ENCODE data around the gene WIPF1.

DNA sequence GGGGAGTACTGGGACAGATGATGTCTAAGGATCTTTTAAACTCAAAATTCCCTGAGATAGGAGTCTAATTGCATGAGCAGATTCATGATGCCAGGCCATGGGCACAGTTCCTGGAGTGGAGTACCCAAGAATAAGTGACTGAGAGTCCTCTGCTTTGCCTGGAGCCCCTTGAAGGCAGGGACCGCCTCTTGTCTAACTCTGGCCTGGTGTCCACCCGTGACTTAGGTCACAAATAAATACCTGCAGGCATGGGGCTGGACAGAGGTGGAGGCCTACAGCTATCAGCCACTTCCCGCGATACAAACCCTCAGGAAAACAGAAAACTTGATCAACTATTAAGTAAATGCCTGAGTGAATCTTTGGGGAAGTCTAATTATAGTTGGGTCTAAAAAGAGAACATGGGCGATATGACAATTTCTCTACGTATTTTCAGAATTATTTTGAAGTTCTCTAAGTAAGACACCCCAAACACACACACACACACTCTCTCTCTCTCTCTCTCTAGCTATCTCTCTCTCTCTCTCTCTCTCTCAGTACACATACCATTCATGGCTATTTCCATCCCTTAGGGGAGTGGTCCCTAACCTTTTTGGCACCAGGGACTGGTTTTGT lies 1.8 kb upstream of the WIPF1 start:
- no peak for TF ChIP-seq SP2 (tag by site-specific recombination; IDR thresholded peaks at IDR 0.05)
- no peak for TF ChIP-seq ZNF221 (tag by site-specific recombination; IDR thresholded peaks at IDR 0.05; ENCODE audit: borderline replicate concordance)
- TF ChIP-seq, protein P1, sequence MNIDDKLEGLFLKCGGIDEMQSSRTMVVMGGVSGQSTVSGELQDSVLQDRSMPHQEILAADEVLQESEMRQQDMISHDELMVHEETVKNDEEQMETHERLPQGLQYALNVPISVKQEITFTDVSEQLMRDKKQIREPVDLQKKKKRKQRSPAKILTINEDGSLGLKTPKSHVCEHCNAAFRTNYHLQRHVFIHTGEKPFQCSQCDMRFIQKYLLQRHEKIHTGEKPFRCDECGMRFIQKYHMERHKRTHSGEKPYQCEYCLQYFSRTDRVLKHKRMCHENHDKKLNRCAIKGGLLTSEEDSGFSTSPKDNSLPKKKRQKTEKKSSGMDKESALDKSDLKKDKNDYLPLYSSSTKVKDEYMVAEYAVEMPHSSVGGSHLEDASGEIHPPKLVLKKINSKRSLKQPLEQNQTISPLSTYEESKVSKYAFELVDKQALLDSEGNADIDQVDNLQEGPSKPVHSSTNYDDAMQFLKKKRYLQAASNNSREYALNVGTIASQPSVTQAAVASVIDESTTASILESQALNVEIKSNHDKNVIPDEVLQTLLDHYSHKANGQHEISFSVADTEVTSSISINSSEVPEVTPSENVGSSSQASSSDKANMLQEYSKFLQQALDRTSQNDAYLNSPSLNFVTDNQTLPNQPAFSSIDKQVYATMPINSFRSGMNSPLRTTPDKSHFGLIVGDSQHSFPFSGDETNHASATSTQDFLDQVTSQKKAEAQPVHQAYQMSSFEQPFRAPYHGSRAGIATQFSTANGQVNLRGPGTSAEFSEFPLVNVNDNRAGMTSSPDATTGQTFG (tag by site-specific recombination; IDR thresholded peaks at IDR 0.05; ENCODE audit: borderline replicate concordance) = no peak
- no peak for TF ChIP-seq ZNF423 (tag by site-specific recombination; IDR thresholded peaks at IDR 0.05)
- TF ChIP-seq ZNF24 (tag by site-specific recombination; IDR thresholded peaks at IDR 0.05) = no peak
- TF ChIP-seq, protein P2, sequence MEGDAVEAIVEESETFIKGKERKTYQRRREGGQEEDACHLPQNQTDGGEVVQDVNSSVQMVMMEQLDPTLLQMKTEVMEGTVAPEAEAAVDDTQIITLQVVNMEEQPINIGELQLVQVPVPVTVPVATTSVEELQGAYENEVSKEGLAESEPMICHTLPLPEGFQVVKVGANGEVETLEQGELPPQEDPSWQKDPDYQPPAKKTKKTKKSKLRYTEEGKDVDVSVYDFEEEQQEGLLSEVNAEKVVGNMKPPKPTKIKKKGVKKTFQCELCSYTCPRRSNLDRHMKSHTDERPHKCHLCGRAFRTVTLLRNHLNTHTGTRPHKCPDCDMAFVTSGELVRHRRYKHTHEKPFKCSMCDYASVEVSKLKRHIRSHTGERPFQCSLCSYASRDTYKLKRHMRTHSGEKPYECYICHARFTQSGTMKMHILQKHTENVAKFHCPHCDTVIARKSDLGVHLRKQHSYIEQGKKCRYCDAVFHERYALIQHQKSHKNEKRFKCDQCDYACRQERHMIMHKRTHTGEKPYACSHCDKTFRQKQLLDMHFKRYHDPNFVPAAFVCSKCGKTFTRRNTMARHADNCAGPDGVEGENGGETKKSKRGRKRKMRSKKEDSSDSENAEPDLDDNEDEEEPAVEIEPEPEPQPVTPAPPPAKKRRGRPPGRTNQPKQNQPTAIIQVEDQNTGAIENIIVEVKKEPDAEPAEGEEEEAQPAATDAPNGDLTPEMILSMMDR (tag by site-specific recombination; IDR thresholded peaks at IDR 0.05) = no peak
